Ovary (tissue), 9 donors: ENCODE data around the gene DGKQ. TPM values are rescaled to one million over a fixed set of nuclear protein-coding genes. Genes with fewer than 3 reads are reported as not detected.

ENCODE experiments used
- DNase-seq, 5 donors: peaks; one replicate each; pipeline ENCODE4 v3.0.0-alpha.2; 2019 to 2020
- H3K27ac ChIP-seq, 2 donors: fragments of 200-600 bp; one replicate each; pipeline versions ENCODE4 v1.5.1 to v1.8.0; 2019 to 2022
- H3K27me3 ChIP-seq: fragments of 200-600 bp; one replicate; pipeline ENCODE4 v1.8.0; 2022
- H3K36me3 ChIP-seq: fragments of 200-600 bp; sonication (generic); one replicate; pipeline ENCODE4 v1.5.1; 2019
- H3K4me1 ChIP-seq: one replicate; pipeline ENCODE4 v1.8.1; 2013; ENCODE audit warnings: mild to moderate bottlenecking, moderate library complexity; ENCODE audit not compliant: insufficient read depth
- H3K4me3 ChIP-seq: fragments of 200-600 bp; sonication (generic); one replicate; pipeline ENCODE4 v1.5.1; 2017
- H3K9me3 ChIP-seq, 2 donors: fragments of 200-600 bp in 1 of 2; sonication (generic) in 1 of 2; one replicate each; pipeline versions ENCODE4 v1.5.1 to v1.8.1; 2013 to 2019; ENCODE audit warnings: mild to moderate bottlenecking in 1 of 2, moderate library complexity in 1 of 2
- EP300 ChIP-seq: sonication (generic); formaldehyde crosslinking; IDR thresholded peaks from one replicate; pipeline ENCODE4 v1.6.1; 2017; ENCODE audit warnings: antibody characterized with exemption
- POLR2A ChIP-seq: fragments of 450-650 bp; IDR thresholded peaks from one replicate; pipeline ENCODE4 v1.6.1; 2017; ENCODE audit warnings: antibody characterized with exemption, mild to moderate bottlenecking, moderate library complexity
- WGBS, 3 donors: extraction: QIAGEN DNeasy Blood & Tissue Kit in 1 of 3; methylation state at CpG; one replicate each; pipeline versions ENCODE4 v1.1.5 to v1.1.7; 2013 to 2017; 5-methylcytosine and 5-hydroxymethylcytosine counted together
- intact Hi-C, 4 donors: fragments of 100-400 bp; cut with DNase I; formaldehyde crosslinking; loops; one replicate each; pipeline versions ENCODE4 v1.11.0 to v1.15.1; 2022 to 2023
- polyA plus RNA-seq, 2 donors: library from polyadenylated mRNA; stranded (reverse); fragments of 200-250 nt in 1 of 2; fragments of 350-450 nt in 1 of 2; fragmentation: Illumina TruSeq in 1 of 2; extraction: RNeasy Lipid Tissue Mini Kit (QIAGEN cat#74804) in 1 of 2; gene quantifications; one replicate each; pipeline ENCODE4 v1.2.3, GENCODE V29; 2013 to 2014
- total RNA-seq, 7 donors: library from RNA; depleted of rRNA in 2 of 7; stranded (reverse); fragments of >200 nt in 2 of 7; fragmentation: NEBNext Ultra II Directional in 3 of 7; extraction: Animal tissue kit (Norgen Biotek cat#: 25700) in 3 of 7; gene quantifications; one replicate each; pipeline versions ENCODE4 v1.1.0 to v1.2.4, GENCODE V29; 2016 to 2023
- TF ChIP-seq, protein P1 (sequence below), 3 donors: fragments of 450-650 bp in 2 of 3; fragments of 200-600 bp in 1 of 3; IDR thresholded peaks; one replicate each; pipeline versions ENCODE4 v1.5.1 to v1.8.0; 2016 to 2022; ENCODE audit warnings: antibody characterized with exemption in 3 of 3, mild to moderate bottlenecking in 1 of 3
- donor health status: DM: no; HTN: no; CAD: no; lungs with moderate emphysema.
- donor health status: DM: no; HTN: no; CAD: no.
- donor health status: Bipolar disorder and iron deficiency.
- donor health status: DM: yes; HTN: yes; CAD: no.
- donor health status: DM: no; HTN: no; CAD: no.
- donor health status: DM: yes; HTN: yes; CAD: no.

DGKQ gene
- total and polyA plus RNA-seq, 9 donors: 0.53 to 12.9 (median 6.9) TPM

DNA sequence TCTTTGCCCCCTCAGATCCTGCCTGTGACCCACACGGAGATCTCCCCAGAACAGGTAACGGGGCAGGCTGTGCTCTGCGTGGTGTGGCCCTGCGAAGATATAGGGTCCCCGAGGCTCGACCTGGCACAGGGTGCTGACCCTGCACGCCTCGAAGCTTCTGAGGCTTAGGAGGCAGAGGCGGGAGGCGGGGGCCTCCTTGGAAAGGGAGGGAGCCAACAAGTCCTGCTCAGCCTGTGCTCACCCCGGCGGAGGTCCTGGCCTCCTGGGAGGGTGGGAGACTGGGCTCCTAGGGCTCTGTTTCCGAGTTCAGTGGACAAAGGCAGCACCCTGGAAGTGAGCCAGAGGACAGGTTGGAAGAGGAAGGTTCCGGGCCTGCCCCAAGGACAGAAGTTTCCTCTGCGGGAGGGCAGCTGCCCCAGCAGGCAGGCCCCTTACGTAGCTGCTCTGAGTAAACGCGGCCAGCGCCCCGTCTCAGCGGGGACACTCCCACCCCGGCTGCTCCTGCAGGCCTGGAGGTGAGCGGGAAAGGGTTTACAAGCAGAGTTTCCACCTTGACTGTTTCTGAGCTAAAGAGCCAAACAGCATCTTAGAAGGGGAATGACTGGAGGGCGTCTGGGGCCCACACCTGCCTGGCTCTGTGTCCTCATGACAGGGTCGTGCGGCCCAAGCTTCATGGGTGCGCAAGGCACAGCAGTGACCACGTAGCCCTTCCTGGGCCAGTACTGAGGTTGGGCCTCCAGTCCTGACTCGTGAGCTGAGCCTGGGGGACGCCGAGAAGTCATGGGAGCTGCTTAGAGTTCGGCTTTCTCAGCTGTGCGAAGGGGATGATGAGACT is 25.1 kb downstream of the DGKQ start:
- Histone ChIP-seq H3K27ac (no peak overlapping the region), H3K4me3 (no peak overlapping the region), H3K9me3 (no peaks in the 10 kb centered on the region), H3K4me1 (no peaks in the 10 kb centered on the region), H3K27me3 (no peaks in the 10 kb centered on the region), H3K36me3 (no peaks in the 10 kb centered on the region)
- intact Hi-C loops: no loop called here
- WGBS, 3 donors: 75 to 83% (median 80%) methylated on average over 33 of the region's 33 CpGs
- DNase-seq: peak in 2 of 5 donors; percentile 15 to 20
- TF ChIP-seq, protein P1, sequence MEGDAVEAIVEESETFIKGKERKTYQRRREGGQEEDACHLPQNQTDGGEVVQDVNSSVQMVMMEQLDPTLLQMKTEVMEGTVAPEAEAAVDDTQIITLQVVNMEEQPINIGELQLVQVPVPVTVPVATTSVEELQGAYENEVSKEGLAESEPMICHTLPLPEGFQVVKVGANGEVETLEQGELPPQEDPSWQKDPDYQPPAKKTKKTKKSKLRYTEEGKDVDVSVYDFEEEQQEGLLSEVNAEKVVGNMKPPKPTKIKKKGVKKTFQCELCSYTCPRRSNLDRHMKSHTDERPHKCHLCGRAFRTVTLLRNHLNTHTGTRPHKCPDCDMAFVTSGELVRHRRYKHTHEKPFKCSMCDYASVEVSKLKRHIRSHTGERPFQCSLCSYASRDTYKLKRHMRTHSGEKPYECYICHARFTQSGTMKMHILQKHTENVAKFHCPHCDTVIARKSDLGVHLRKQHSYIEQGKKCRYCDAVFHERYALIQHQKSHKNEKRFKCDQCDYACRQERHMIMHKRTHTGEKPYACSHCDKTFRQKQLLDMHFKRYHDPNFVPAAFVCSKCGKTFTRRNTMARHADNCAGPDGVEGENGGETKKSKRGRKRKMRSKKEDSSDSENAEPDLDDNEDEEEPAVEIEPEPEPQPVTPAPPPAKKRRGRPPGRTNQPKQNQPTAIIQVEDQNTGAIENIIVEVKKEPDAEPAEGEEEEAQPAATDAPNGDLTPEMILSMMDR (IDR thresholded peaks at IDR 0.05): no peak
- TF ChIP-seq EP300 (no peak), POLR2A (no peak)

DNA sequence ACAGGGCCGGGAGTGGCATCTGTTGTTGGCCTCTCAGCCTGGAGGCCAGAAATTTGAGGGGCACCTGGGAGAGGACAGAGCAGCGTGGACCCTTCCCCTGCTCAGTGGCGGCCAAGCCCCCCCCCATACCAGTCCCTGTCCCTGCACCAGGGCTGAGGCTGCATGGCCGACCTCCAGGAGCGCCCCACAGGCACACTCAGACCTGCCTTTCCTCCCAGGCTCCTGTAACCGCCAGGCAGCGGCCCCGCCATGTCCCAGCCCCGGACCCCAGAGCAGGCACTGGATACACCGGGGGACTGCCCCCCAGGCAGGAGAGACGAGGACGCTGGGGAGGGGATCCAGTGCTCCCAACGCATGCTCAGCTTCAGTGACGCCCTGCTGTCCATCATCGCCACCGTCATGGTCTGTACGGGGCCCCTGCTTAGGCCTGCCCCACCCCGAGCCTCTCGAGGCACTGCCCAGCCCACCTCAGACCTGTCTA is 25.8 kb downstream of the DGKQ start:
- no peaks in the 10 kb centered on the region for H3K4me1 ChIP-seq
- H3K36me3 ChIP-seq: no peaks in the 10 kb centered on the region
- intact Hi-C loops: no loop called here
- no peak overlapping the region for H3K27ac ChIP-seq
- no peak overlapping the region for H3K4me3 ChIP-seq
- no peak for TF ChIP-seq POLR2A
- TF ChIP-seq, protein P1 (IDR thresholded peaks at IDR 0.05): no peak
- no peak for TF ChIP-seq EP300
- H3K27me3 ChIP-seq: no peaks in the 10 kb centered on the region
- DNase-seq: peak in 2 of 5 donors; percentile 14 to 34
- 90 to 97% (median 93%) methylated on average over 19 of the region's 19 CpGs for WGBS, 3 donors
- no peaks in the 10 kb centered on the region for H3K9me3 ChIP-seq

DNA sequence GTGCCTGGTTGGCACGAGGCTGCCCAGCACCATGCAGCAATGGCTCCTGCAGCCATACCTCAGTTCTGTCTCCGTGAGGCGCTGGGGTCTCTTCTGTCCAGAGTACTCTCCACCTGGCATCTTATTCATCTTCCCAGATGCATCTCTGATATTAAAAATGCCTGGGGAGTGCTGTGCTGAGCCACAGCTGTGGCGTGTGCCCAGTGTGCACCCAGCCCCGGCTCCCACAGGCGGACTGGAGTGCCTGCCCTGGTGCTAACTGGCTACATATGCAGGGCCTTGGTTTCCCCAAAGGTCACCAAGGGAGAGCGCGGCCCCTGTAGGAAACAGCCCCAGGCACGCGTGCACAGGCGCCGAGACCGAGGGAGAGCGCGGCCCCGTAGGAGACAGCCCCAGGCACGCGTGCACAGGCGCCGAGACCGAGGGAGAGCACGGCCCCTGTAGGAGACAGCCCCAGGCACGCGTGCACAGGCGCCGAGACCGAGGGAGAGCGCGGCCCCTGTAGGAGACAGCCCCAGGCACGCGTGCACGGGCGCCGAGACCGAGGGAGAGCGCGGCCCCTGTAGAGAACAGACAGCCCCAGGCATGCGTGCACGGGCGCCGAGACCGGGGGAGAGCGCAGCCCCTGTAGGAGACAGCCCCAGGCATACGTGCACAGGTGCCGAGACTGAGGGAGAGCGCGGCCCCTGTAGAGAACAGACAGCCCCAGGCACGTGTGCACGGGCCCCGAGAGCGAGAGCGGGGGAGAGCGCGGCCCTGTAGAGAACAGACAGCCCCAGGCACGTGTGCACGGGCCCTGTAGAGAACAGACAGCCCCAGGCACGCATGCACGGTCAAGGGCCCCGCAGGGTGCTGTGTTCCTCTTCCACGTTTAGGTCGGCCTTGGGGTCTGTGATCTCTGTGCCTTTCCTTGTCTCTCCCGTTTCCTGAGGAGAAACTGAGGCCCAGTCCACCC is 26.6 kb downstream of the DGKQ start:
- intact Hi-C loops: no loop called here
- peak in 2 of 5 donors; percentile 9 to 38 for DNase-seq
- 50 to 72% (median 50%) methylated on average over 60 to 62 of the region's 62 CpGs for WGBS, 3 donors
- no peaks in the 10 kb centered on the region for H3K36me3 ChIP-seq
- no peak overlapping the region for H3K27ac ChIP-seq
- no peak overlapping the region for H3K4me3 ChIP-seq
- TF ChIP-seq POLR2A (no peak), EP300 (no peak)
- TF ChIP-seq, protein P1 (IDR thresholded peaks at IDR 0.05): no peak
- no peaks in the 10 kb centered on the region for H3K27me3 ChIP-seq
- H3K9me3 ChIP-seq: no peaks in the 10 kb centered on the region
- H3K4me1 ChIP-seq: no peaks in the 10 kb centered on the region

DNA sequence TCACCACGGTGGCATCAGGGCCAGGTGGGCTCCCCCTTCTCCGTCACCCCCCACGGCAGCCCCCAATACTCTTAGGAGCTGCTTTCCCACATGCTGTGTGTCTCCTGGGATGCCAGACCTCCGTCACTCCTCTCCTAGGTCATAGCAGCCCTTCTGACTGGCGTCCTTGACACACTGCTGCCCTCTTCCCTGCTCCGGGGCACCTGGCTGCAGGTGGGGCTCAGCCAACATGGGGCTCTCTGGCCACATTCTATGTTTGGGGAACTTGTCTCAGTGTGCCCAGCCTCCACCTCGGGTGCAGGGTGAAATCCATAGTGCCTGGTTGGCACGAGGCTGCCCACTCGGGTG is 27.3 kb downstream of the DGKQ start:
- no peak overlapping the region for H3K27ac ChIP-seq
- TF ChIP-seq, protein P1 (IDR thresholded peaks at IDR 0.05): no peak
- TF ChIP-seq EP300 (no peak), POLR2A (no peak)
- H3K36me3 ChIP-seq: no peaks in the 10 kb centered on the region
- no peaks in the 10 kb centered on the region for H3K27me3 ChIP-seq
- H3K9me3 ChIP-seq: no peaks in the 10 kb centered on the region
- no peak overlapping the region for H3K4me3 ChIP-seq
- no peaks in the 10 kb centered on the region for H3K4me1 ChIP-seq
- DNase-seq: peak in 2 of 5 donors; percentile 8 to 17
- intact Hi-C loops: no loop called here
- 67 to 70% (median 67%) methylated on average over 9 of the region's 9 CpGs for WGBS, 3 donors
